CD4-positive, CD25-positive, alpha-beta regulatory T cell (primary cell): ENCODE results near the gene ZNF438. TPM values are rescaled to one million over a fixed set of nuclear protein-coding genes. Genes with fewer than 3 reads are reported as not detected.

Experiments
- ATAC-seq, 2 donors: fragments of 150-1000 bp; cut with Tn5 transposase; one replicate each; pipeline ENCODE4 v1.10.0; 2021; ENCODE audit warnings: low read depth in 2 of 2, moderate number of reproducible peaks in 2 of 2, moderate library complexity in 1 of 2
- DNase-seq, 3 donors: peaks; one replicate each; pipeline versions ENCODE4 v3.0.0 to v3.0.0-alpha.2; 2012 to 2022; ENCODE audit warnings: mixed read lengths in 1 of 3
- H3K27ac ChIP-seq: one replicate; pipeline ENCODE4 v1.7.0; 2013; ENCODE audit warnings: mild to moderate bottlenecking, low read length; ENCODE audit not compliant: insufficient read depth, poor library complexity, severe bottlenecking
- H3K27me3 ChIP-seq: one replicate; pipeline ENCODE4 v1.7.0; 2013; ENCODE audit warnings: low read length; ENCODE audit not compliant: control insufficient read depth, insufficient read depth
- H3K36me3 ChIP-seq: one replicate; pipeline ENCODE4 v1.7.0; 2013; ENCODE audit warnings: mild to moderate bottlenecking, low read length, moderate library complexity; ENCODE audit not compliant: control insufficient read depth, insufficient read depth
- H3K4me1 ChIP-seq: 2 replicates; pipeline ENCODE4 v1.7.0; 2013; ENCODE audit warnings: mild to moderate bottlenecking, low read length; ENCODE audit not compliant: insufficient read depth, control insufficient read depth, poor library complexity, severe bottlenecking
- H3K4me3 ChIP-seq: one replicate; pipeline ENCODE4 v1.7.0; 2013; ENCODE audit warnings: low read depth, mild to moderate bottlenecking, low read length, moderate library complexity
- H3K9me3 ChIP-seq, 2 experiments: 1 replicate in 1 of 2; 2 replicates in 1 of 2; pipeline ENCODE4 v1.7.0; 2013; ENCODE audit warnings: low read length in 2 of 2, mild to moderate bottlenecking in 1 of 2, moderate library complexity in 1 of 2; ENCODE audit not compliant: control insufficient read depth in 2 of 2
- H3K27ac Mint-ChIP-seq, 3 donors: one replicate each; pipeline ENCODE4 v1.8.0; 2020 to 2022; ENCODE audit warnings: mild to moderate bottlenecking in 3 of 3, mixed read lengths in 3 of 3, moderate library complexity in 2 of 3
- H3K27me3 Mint-ChIP-seq: one replicate; pipeline ENCODE4 v1.8.0; 2022; ENCODE audit warnings: mild to moderate bottlenecking, mixed read lengths
- H3K36me3 Mint-ChIP-seq: one replicate; pipeline ENCODE4 v1.8.0; 2020; ENCODE audit warnings: mixed read lengths
- H3K4me1 Mint-ChIP-seq, 4 donors: one replicate each; pipeline ENCODE4 v1.8.0; 2020 to 2022; ENCODE audit warnings: mixed read lengths in 4 of 4, mild to moderate bottlenecking in 1 of 4
- H3K4me3 Mint-ChIP-seq, 4 donors: one replicate each; pipeline ENCODE4 v1.8.0; 2020 to 2022; ENCODE audit warnings: mild to moderate bottlenecking in 4 of 4, mixed read lengths in 4 of 4, moderate library complexity in 3 of 4
- H3K9me3 Mint-ChIP-seq, 7 donors: one replicate each; pipeline ENCODE4 v1.8.0; 2020 to 2022; ENCODE audit warnings: mixed read lengths in 7 of 7, mild to moderate bottlenecking in 3 of 7, moderate library complexity in 2 of 7
- polyA plus RNA-seq, 4 donors: library from polyadenylated mRNA; unstranded; fragments of 300-500 nt; fragmentation: Illumina TruSeq; gene quantifications; one replicate each; pipeline ENCODE4 v1.2.3, GENCODE V29; 2021
- total RNA-seq: library from RNA; stranded (reverse); gene quantifications from one replicate; pipeline ENCODE4 v1.2.3, GENCODE V29; 2022

ZNF438 gene
- total and polyA plus RNA-seq, 5 donors from 2014 or later, result 1.6 to 5.1 (median 3.4) TPM

DNA sequence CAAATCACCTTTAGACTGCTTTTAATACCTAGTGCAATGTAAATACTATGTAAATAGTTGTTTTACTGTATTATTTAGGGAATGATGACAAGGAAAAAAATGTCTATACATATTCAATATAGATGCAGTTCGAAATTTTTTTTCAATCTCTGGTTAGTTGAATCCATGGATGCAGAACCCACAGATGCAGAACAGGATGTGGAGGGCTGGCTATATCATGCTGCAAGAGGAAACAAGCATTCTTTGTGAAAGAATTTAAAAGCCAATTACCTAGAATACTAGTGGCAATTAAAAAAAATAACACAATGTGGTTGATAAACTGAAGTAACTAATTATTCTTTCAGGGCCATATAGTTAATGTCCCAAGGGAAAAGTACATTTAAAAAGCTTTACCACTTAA, 170.4 kb downstream of the ZNF438 start:
- H3K36me3 Mint-ChIP-seq, result peaks cover 3% of the 10 kb centered on the region
- H3K4me3 Mint-ChIP-seq, result no peak overlapping the region
- no peaks in the 10 kb centered on the region for H3K27me3 Mint-ChIP-seq
- no peak overlapping the region for H3K27ac Mint-ChIP-seq
- no peaks in the 10 kb centered on the region for H3K36me3 ChIP-seq
- no peak overlapping the region for H3K27ac ChIP-seq
- no peaks in the 10 kb centered on the region for H3K4me1 ChIP-seq
- H3K9me3 ChIP-seq, result no peaks in the 10 kb centered on the region
- H3K4me1 Mint-ChIP-seq, result peaks cover 0 to 2% (median 0%) of the 10 kb centered on the region in 4 donors
- DNase-seq (no peak), ATAC-seq (no peak)
- peaks cover 0 to 2% (median 0%) of the 10 kb centered on the region in 7 donors for H3K9me3 Mint-ChIP-seq
- H3K27me3 ChIP-seq, result no peaks in the 10 kb centered on the region
- no peak overlapping the region for H3K4me3 ChIP-seq

- Mint-ChIP-seq H3K4me1 (peaks cover 0 to under 1% (median 0%) of the 10 kb centered on the region in 4 donors), H3K27ac (no peak overlapping the region), H3K9me3 (no peaks in the 10 kb centered on the region), H3K27me3 (no peaks in the 10 kb centered on the region), H3K36me3 (peaks cover 8% of the 10 kb centered on the region), H3K4me3 (no peak overlapping the region)
- no peaks in the 10 kb centered on the region for H3K4me1 ChIP-seq
- DNase-seq (no peak), ATAC-seq (no peak)
- H3K27me3 ChIP-seq, result no peaks in the 10 kb centered on the region
- no peak overlapping the region for H3K4me3 ChIP-seq
- H3K36me3 ChIP-seq, result no peaks in the 10 kb centered on the region
- H3K9me3 ChIP-seq, result no peaks in the 10 kb centered on the region
- no peak overlapping the region for H3K27ac ChIP-seq
Observed at GRCh38 chr10:30858499-30858898, 173.2 kb downstream of the ZNF438 start.

DNA sequence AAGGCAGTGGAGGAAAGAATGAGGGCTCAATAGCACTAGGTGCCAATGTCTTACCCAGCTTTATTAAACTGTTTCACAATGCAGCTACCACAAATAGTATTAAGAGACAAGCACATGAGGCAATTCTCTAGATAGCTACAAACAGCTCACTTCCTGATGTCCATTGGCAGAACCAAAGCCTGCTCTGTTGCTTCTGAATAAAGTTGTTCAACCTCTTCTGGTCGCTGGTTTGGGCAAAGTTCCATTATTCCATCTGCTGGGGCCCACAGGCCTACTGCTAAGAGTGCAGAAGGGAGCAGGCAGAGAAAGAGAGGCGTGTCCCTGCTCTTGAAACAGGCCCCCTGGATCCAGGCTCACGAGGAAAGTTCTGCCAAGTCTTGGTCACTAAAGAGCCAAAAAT, 173.9 kb downstream of the ZNF438 start:
- no peaks in the 10 kb centered on the region for H3K27me3 Mint-ChIP-seq
- H3K27ac Mint-ChIP-seq, result no peak overlapping the region
- no peak overlapping the region for H3K4me3 ChIP-seq
- H3K4me1 ChIP-seq, result no peaks in the 10 kb centered on the region
- peak overlapping the region in 1 of 4 donors; percentile 11 for H3K4me3 Mint-ChIP-seq
- H3K9me3 ChIP-seq, result no peaks in the 10 kb centered on the region
- no peaks in the 10 kb centered on the region for H3K4me1 Mint-ChIP-seq
- no peaks in the 10 kb centered on the region for H3K36me3 ChIP-seq
- peaks cover 8% of the 10 kb centered on the region for H3K36me3 Mint-ChIP-seq
- DNase-seq, result no peak
- H3K9me3 Mint-ChIP-seq, result no peaks in the 10 kb centered on the region
- H3K27ac ChIP-seq, result no peak overlapping the region
- no peaks in the 10 kb centered on the region for H3K27me3 ChIP-seq
- no peak for ATAC-seq

GRCh38 chr10:30855131-30855530, 176.5 kb downstream of the ZNF438 start:
- Mint-ChIP-seq H3K36me3 (peaks cover 8% of the 10 kb centered on the region), H3K27me3 (no peaks in the 10 kb centered on the region), H3K4me3 (no peak overlapping the region), H3K27ac (no peak overlapping the region), H3K9me3 (no peaks in the 10 kb centered on the region), H3K4me1 (no peaks in the 10 kb centered on the region)
- H3K27me3 ChIP-seq, result no peaks in the 10 kb centered on the region
- H3K27ac ChIP-seq, result no peak overlapping the region
- no peaks in the 10 kb centered on the region for H3K9me3 ChIP-seq
- no peak overlapping the region for H3K4me3 ChIP-seq
- ATAC-seq (no peak), DNase-seq (no peak)
- no peaks in the 10 kb centered on the region for H3K4me1 ChIP-seq
- H3K36me3 ChIP-seq, result no peaks in the 10 kb centered on the region

DNA sequence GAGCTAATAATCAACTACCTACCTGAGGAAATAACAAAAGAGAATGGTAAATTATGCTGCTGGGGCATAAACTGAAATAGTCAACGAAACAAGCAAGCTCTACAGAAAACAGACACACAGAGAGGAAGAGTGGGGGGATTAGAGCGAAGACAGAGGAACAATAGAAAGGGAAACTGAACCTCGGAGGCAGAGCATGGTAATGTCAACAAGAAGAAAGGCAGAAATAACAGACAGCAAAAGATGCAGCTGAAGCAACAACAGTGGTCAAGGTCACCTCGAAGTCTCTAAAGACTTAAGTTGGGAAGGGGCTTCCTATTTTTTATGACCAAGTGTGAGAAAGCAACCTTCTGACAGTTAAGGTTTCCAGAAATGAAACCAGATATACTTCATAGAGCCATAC, 177.0 kb downstream of the ZNF438 start:
- Mint-ChIP-seq H3K36me3 (peaks cover 4% of the 10 kb centered on the region), H3K27ac (peak overlapping the region in 1 of 3 donors; percentile 1), H3K4me3 (no peak overlapping the region), H3K9me3 (no peaks in the 10 kb centered on the region), H3K27me3 (no peaks in the 10 kb centered on the region), H3K4me1 (no peaks in the 10 kb centered on the region)
- H3K9me3 ChIP-seq, result no peaks in the 10 kb centered on the region
- DNase-seq, result no peak
- ATAC-seq, result no peak
- H3K27ac ChIP-seq, result no peak overlapping the region
- no peak overlapping the region for H3K4me3 ChIP-seq
- no peaks in the 10 kb centered on the region for H3K27me3 ChIP-seq
- H3K36me3 ChIP-seq, result no peaks in the 10 kb centered on the region
- no peaks in the 10 kb centered on the region for H3K4me1 ChIP-seq

DNA sequence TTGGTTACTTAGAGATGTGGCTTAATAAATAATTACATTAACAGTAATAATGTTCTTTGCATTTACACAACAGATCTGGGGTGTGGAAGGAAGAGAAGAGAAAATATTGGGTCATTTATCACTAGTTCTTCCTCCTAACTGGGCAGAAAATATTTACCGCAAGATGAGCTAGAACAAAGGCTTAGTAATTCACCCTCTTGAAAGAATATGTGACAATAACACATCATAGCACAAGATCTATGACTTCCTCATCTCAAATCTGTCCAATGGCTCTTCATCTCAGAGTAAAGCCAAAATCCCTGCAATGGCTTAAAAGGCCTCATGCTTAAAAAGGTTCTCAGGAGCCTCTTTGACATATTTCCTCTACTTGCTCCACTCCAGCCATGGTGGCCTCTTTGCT, 178.6 kb downstream of the ZNF438 start:
- Histone ChIP-seq H3K4me1 (no peaks in the 10 kb centered on the region), H3K27ac (no peak overlapping the region), H3K36me3 (no peaks in the 10 kb centered on the region), H3K27me3 (no peaks in the 10 kb centered on the region), H3K4me3 (no peak overlapping the region), H3K9me3 (no peaks in the 10 kb centered on the region)
- Mint-ChIP-seq H3K27me3 (no peaks in the 10 kb centered on the region), H3K4me3 (no peak overlapping the region), H3K27ac (no peak overlapping the region), H3K36me3 (peaks cover 9% of the 10 kb centered on the region), H3K9me3 (no peaks in the 10 kb centered on the region), H3K4me1 (no peaks in the 10 kb centered on the region)
- ATAC-seq (no peak), DNase-seq (no peak)

DNA sequence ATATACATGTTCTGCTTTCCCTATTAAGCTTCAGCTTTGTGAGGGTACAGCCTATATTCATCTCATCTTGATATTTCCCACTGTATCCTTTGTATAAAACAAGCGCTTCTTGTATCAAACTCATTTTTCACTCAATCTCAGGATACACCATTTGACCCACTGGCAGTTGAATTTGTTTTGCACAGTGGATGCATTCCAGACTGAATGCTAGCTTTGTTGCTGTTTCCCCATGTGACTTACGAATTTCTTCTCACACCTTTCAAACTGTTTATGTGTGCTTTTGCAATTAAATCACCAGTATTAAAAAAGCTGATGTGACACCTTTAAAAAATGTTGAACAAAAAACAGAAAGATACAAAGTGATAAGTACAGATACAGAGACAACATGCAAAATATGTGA, 180.9 kb downstream of the ZNF438 start:
- no peaks in the 10 kb centered on the region for H3K9me3 ChIP-seq
- DNase-seq (no peak), ATAC-seq (no peak)
- Mint-ChIP-seq H3K27ac (no peak overlapping the region), H3K9me3 (no peaks in the 10 kb centered on the region), H3K4me1 (no peaks in the 10 kb centered on the region), H3K4me3 (no peak overlapping the region), H3K27me3 (no peaks in the 10 kb centered on the region), H3K36me3 (peaks cover 9% of the 10 kb centered on the region)
- H3K27ac ChIP-seq, result no peak overlapping the region
- no peaks in the 10 kb centered on the region for H3K4me1 ChIP-seq
- H3K36me3 ChIP-seq, result no peaks in the 10 kb centered on the region
- H3K4me3 ChIP-seq, result no peak overlapping the region
- H3K27me3 ChIP-seq, result no peaks in the 10 kb centered on the region

GRCh38 chr10:30849231-30850035, 182.2 kb downstream of the ZNF438 start:
- no peaks in the 10 kb centered on the region for H3K9me3 Mint-ChIP-seq
- no peak overlapping the region for H3K4me3 ChIP-seq
- H3K4me3 Mint-ChIP-seq, result no peak overlapping the region
- no peaks in the 10 kb centered on the region for H3K27me3 ChIP-seq
- H3K36me3 ChIP-seq, result no peaks in the 10 kb centered on the region
- H3K27ac ChIP-seq, result no peak overlapping the region
- no peaks in the 10 kb centered on the region for H3K9me3 ChIP-seq
- no peaks in the 10 kb centered on the region for H3K27me3 Mint-ChIP-seq
- peaks cover 6% of the 10 kb centered on the region for H3K36me3 Mint-ChIP-seq
- H3K4me1 Mint-ChIP-seq, result no peaks in the 10 kb centered on the region
- peak overlapping the region in 1 of 3 donors; percentile 16 for H3K27ac Mint-ChIP-seq
- ATAC-seq (no peak), DNase-seq (no peak)
- no peaks in the 10 kb centered on the region for H3K4me1 ChIP-seq
